NOMO-1 treated with dmso at 0.1 percent for 144 hours (cell line): ENCODE results near the gene RAF1.
A peak's percentile ranks its signal among the peaks of the same experiment; 100 is the strongest.
"Not testable (repeated sequence)": the region's sequence is repeated elsewhere in the genome, so short reads cannot be mapped to it uniquely, and the experiment has no call there.

Experiments used
- DNase-seq: peaks from one replicate; lab custom pipeline; 2025; ENCODE audit not compliant: unreplicated experiment; lab: John Stamatoyannopoulos, UW

RAF1 gene

GRCh38 chr3:12643010-12643380 is 20.9 kb downstream of the RAF1 start:
- DNase-seq = no peak

DNA sequence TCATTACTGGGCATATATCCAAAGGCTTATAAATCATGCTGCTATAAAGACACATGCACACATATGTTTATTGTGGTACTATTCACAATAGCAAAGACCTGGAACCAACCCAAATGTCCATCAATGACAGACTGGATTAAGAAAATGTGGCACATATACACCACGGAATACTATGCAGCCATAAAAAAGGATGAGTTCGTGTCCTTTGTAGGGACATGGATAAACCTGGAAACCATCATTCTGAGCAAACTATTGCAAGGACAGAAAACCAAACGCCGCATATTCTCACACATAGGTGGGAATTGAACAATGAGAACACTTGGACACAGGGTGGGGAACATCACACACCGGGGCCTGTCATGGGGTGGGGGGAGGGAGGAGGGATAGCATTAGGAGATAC is 23.1 kb downstream of the RAF1 start:
- not testable (repeated sequence) for DNase-seq

GRCh38 chr3:12638105-12638504 is 25.8 kb downstream of the RAF1 start:
- no peak for DNase-seq

GRCh38 chr3:12633108-12633507 is 30.8 kb downstream of the RAF1 start:
- DNase-seq = no peak

DNA sequence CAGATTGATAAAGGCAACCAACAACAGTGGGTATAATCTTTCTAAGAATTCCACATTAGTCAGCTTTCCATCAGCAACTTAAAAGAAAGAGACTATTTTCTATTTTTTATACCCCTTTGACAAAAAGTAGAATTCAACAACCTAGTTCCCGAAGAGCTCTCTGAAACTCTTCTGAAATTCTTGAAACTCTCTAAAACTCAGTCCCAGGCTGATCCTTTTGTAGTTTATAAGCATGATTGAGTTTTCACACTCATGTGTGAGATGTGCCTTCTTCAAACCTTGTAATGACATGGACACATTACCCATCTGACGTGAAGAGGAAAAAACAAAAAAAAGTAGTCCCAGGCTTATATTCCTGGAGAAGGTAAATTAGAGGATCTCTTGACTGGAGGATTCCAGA is 31.4 kb downstream of the RAF1 start:
- DNase-seq = no peak

DNA sequence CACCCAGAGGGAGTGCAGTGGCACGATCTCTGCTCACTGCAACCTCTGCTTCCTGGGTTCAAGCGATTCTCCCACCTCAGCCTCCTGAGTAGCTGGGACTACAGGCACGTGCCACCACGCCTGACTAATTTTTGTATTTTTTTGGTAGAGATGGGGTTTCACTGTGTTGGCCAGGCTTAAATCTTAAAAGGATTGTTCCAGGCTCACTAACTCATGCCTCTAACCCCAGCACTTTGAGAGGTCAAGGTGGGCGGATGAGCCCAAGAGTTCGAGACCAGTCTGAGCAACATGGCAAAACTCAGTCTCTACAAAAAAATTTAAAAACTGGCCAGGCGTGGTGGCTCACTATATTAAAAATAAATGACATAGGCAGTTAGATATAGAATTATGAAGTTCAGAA is 33.1 kb downstream of the RAF1 start:
- not testable (repeated sequence) for DNase-seq

DNA sequence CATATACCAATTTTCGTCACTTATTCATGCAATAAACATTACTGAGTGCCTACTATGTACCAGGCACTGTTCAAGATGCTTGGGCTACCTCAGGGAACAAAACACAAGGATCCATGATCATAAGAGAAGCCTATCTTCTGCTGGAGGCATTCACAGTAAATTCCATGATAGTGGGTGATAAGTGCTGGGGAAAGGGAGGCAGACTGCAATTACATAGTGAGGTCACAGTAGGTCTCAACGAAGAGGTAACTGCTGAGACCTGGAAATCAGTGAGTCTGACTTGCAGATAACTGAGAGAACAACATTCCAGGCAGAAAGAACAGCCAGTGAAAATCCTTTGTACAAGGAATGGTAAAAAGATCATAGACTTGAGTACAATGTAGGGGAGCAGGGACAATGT is 33.6 kb downstream of the RAF1 start:
- DNase-seq = no peak

DNA sequence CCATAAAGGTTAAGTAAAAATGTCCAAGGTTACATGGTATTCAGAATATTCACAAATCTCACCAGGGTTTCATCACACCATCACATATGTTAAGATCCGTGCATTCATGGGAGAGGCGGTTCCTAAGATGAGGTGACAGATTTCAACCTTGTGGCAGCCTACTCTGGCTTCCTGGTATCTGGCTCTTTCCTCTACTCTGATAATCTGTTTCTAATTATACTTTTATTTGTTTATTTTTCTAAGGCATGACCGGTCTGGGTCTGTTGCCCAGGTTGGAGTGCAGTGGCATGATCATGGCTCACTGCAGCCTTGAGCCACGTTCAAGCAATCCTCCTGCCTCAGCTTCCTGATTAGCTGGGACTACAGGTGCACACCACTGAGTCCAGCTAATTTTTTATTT is 34.4 kb downstream of the RAF1 start:
- no peak for DNase-seq

DNA sequence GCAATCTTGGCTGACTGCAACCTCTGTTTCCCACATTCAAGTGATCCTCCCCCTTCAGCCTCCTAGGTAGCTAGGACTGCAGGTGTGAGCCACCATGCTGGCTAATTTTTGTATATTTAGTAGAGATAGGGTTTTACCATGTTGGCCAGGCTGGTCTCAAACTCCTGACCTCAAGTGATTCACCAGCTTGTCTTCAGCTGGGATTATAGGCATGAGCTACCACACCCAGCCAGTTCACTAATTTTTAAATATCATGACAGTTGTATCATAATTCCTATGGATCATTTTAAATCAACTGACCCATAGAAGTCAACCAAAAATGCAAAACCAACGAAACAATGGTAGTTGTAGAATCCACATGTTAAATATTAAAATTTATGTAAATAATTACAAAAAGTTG is 35.1 kb downstream of the RAF1 start:
- no peak for DNase-seq

GRCh38 chr3:12627370-12627769 is 36.5 kb downstream of the RAF1 start:
- DNase-seq = no peak

DNA sequence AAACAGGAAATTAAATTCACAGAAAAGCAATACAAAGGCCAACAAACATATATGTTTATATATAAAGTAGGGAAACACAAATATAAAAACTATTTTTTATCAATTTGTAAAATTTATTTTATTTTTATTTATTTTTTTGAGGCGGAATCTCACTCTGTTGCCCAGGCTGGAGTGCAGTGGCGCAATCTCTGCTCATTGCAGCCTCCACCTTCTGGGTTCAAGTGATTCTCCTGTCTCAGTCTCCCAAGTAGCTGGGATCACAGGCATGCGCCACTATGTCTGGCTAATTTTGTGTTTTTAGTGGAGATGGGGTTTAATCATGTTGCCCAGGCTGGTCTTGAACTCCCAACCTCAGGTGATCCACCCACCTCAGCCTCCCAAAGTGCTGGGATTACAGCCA is 39.0 kb downstream of the RAF1 start:
- not testable (repeated sequence) for DNase-seq

DNA sequence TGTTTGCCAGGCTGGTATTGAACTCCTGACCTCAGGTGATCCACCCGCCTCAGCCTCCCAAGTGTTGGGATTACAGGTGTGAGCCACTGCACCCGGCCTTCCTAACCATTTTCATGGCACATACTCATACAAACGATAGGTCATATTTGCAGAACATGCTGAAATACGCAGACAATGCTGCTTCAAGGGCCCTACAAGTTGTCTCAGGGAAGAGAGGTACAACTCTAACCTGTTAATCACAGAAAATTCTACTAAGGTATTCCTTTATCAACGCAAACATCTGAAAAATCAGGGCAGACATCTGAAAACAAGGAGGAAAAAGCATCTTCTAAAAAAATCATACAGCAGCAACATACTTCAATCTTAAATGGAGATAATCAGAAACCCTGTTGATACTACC is 39.9 kb downstream of the RAF1 start:
- no peak for DNase-seq

DNA sequence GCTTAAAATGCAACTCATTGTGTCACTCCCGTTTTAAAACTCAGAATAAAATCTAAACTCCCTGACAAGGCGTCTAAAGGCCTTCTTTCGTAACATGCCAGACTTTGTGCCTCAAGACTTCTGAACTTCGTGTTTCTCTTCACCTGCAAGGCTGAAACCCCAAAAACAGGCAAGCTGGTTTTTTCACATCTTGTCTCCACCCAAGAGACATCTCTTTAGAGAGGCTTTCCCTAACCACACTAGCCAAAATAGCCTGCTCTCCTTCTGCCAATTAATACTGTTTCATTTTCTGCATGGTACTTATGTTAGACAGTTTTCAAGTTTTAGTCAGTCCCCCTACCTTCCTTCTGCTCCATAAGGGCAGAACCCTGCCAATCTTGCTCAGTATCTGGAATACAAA is 41.6 kb downstream of the RAF1 start:
- DNase-seq = peak; percentile 13

DNA sequence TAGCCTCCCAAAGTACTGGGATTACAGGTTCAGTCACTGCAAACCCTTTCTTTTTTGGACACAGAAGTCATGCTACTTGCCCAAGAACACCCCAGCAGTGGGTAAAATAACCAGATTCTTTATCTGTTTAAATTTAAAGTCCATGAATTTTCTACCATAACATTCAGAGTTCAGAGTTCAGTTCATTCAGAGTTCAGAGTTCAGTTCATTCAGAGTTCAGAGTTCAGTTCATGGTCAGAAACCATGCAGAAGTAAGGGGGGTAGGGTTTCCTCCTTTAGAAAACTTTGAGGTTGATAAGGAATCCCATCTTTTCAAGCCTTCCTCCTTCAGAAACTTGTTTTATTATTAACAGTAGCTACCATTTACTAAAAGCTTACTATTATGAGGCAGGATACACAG is 43.2 kb downstream of the RAF1 start:
- DNase-seq = no peak

GRCh38 chr3:12620305-12620704 is 43.6 kb downstream of the RAF1 start:
- DNase-seq = no peak

- DNase-seq = no peak
These were observed 45.5 kb downstream of the RAF1 start for GRCh38 chr3:12618426-12618825.

GRCh38 chr3:12615266-12615665 is 48.7 kb downstream of the RAF1 start:
- no peak for DNase-seq

DNA sequence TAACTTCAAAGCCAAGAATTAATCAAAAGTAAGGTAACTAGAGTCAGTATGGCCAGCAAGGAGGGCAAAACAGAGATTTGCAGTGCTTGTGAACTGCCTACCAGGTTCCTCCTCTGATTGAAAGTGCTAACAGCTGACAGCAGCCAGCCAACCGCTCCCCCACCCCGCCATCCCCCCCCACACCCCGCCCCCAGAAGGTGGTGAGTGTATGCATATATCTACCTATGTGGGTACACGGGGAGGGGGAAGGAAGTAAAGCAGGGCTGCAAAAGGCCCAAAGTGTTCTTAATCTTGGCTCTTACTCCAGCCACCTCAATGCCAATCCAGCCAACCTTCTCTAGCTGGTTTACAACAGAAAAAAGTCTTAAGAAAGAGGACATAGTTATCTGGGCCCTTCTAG is 50.7 kb downstream of the RAF1 start:
- DNase-seq = no peak

DNA sequence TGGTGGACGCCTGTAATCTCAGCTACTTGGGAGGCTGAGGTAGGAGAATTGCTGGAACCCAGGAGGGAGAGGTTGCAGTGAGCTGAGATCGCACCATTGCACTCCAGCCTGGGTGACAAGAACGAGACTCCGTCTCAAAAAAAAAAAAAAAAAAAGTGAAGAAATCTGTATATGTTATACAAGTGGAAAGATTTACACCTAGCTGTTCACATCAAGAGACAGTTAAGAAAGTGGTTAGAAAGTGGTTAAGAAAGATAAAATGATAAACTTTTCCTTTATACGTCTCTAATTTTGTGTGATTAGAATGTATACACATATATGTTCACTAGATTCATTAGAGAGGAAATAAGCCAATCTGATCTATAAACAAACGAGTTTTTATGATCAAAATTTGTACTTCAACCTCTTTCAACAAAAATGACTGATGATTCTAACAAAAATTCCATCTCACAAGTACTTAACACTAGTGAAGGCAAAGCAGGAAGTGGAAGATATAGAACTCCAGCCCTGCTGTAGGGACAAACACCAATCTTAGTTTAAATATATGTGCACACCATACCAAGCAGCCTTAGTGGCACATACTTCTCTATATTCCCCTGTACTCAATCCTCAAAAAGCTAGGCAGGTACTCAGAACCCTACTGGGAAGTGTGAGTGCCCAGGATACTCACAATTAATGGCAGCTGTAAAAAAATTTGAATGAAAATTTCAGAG is 51.2 kb downstream of the RAF1 start:
- no peak for DNase-seq

DNA sequence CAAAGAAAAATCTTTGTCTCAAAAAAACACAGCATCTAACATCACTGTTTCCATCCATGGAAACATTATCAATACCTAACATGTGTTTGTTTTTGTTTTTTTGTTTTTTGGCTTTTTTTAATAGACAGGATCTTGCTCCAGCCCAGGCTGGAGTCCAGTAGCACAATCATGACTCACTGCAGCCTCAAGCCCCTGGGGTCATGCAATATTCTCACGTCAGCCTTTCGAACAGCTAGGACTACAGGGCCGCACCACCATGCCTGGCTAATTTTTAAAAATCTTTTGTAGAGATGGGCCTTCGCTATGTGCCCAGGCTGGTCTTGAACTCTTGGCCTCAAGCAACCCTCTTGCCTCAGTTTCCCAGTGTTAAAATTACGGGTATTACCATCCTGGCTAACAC is 52.8 kb downstream of the RAF1 start:
- no peak for DNase-seq

- no peak for DNase-seq
These were observed 55.5 kb downstream of the RAF1 start for GRCh38 chr3:12608376-12608775.

GRCh38 chr3:12603969-12604368 is 59.9 kb downstream of the RAF1 start:
- no peak for DNase-seq

- no peak for DNase-seq
These were observed 62.8 kb downstream of the RAF1 start for GRCh38 chr3:12601072-12601471.

DNA sequence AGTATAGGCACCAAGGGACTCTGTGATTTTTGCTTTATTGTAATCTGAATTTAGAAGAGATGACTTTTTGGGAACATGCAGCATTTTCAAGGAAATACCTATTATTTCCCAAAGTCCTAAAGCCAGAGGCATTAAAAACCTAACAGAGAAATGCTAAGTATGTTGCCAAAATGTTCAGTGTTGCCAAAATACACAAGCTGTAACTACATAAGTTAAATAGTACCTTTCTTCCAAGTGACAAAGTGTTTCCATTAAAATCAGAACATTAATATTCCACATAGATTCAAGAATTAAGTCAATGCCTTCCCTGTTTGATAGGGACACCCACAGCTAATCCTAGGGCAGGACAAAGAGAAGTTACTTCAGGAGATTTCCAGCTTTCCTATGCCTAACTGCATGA is 65.0 kb downstream of the RAF1 start:
- DNase-seq = no peak
